PC-9 (cell line): ENCODE results near the gene ZMAT5. TPM values are rescaled to one million over a fixed set of nuclear protein-coding genes. Genes with fewer than 3 reads are reported as not detected.

Experiments
- BruUV-seq: library from RNA; stranded (reverse); fragments of 400-500 nt; replicated peaks from 2 replicates; lab custom pipeline; 2021; lab: Mats Ljungman, UMichigan
- CTCF ChIA-PET: fragments of 300-600 bp; sonication (Branson Sonifier 250); formaldehyde crosslinking; loops from one replicate; lab custom pipeline; 2022; ENCODE audit warnings: antibody characterized with exemption; lab: Charles Lee
- POLR2A ChIA-PET: fragments of 300-600 bp; sonication (Branson Sonifier 250); formaldehyde crosslinking; loops from one replicate; lab custom pipeline; 2022; ENCODE audit warnings: antibody characterized with exemption; ENCODE audit not compliant: unreplicated experiment; lab: Charles Lee
- DNase-seq, 2 experiments: peaks; one replicate each; pipeline versions ENCODE4 v3.0.0 to v3.0.0-alpha.2; 2015 to 2022; ENCODE audit warnings: mixed read lengths in 1 of 2
- H2AFZ ChIP-seq: fragments of 200-600 bp; sonication (generic); 2 replicates; pipeline ENCODE4 v1.8.1; 2017; ENCODE audit warnings: antibody characterized with exemption
- H3F3A ChIP-seq: fragments of 200-600 bp; sonication (generic); 2 replicates; pipeline ENCODE4 v1.8.1; 2017; ENCODE audit warnings: antibody characterized with exemption, mild to moderate bottlenecking, low read depth; ENCODE audit not compliant: insufficient read depth
- H3K27ac ChIP-seq: fragments of 200-600 bp; sonication (generic); 2 replicates; pipeline ENCODE4 v1.6.1; 2016; ENCODE audit warnings: mixed run types
- H3K27me3 ChIP-seq: fragments of 200-600 bp; sonication (generic); 2 replicates; pipeline ENCODE4 v1.6.1; 2016; ENCODE audit warnings: low read depth, mixed run types; ENCODE audit not compliant: insufficient read depth
- H3K36me3 ChIP-seq: fragments of 200-600 bp; sonication (generic); 2 replicates; pipeline ENCODE4 v1.6.1; 2016; ENCODE audit warnings: low read depth, mixed run types
- H3K4me1 ChIP-seq: fragments of 200-600 bp; sonication (generic); replicated peaks from 2 replicates; pipeline ENCODE4 v1.6.1; 2016; ENCODE audit warnings: mixed run types; ENCODE audit not compliant: insufficient read depth
- H3K4me2 ChIP-seq: fragments of 200-600 bp; sonication (generic); 2 replicates; pipeline ENCODE4 v1.6.1; 2017; ENCODE audit warnings: mixed run types
- H3K4me3 ChIP-seq: fragments of 200-600 bp; sonication (generic); 2 replicates; pipeline ENCODE4 v1.6.1; 2016; ENCODE audit warnings: mixed run types
- H3K79me2 ChIP-seq: fragments of 200-600 bp; sonication (generic); 2 replicates; pipeline ENCODE4 v1.6.1; 2017; ENCODE audit warnings: low read depth, mixed run types
- H3K9me2 ChIP-seq: fragments of 200-600 bp; sonication (generic); 2 replicates; pipeline ENCODE4 v1.8.1; 2017; ENCODE audit warnings: mild to moderate bottlenecking; ENCODE audit not compliant: insufficient read depth
- H3K9me3 ChIP-seq: fragments of 200-600 bp; sonication (generic); 2 replicates; pipeline ENCODE4 v1.8.1; 2016; ENCODE audit warnings: low read depth; ENCODE audit not compliant: insufficient read depth
- H4K20me1 ChIP-seq: fragments of 200-600 bp; sonication (generic); 2 replicates; pipeline ENCODE4 v1.8.1; 2017; ENCODE audit not compliant: insufficient read depth
- CTCF ChIP-seq: fragments of 200-600 bp; sonication (generic); conservative IDR thresholded peaks from 2 replicates; pipeline ENCODE4 v1.6.1; 2017; ENCODE audit warnings: mixed run types, antibody characterized with exemption, mild to moderate bottlenecking, moderate library complexity
- EZH2 ChIP-seq: fragments of 200-600 bp; sonication (generic); IDR thresholded peaks from 2 replicates; pipeline ENCODE4 v1.8.0; 2017; ENCODE audit warnings: antibody characterized with exemption, low read depth
- intact Hi-C: fragments of 100-400 bp; cut with micrococcal nuclease; formaldehyde crosslinking; loops from one replicate; pipeline ENCODE4 v1.10.0; 2022; ENCODE audit not compliant: unreplicated experiment
- total RNA-seq: library from RNA; stranded (reverse); gene quantifications from 2 replicates; pipeline ENCODE4 v1.2.3, GENCODE V29; 2021

ZMAT5 gene
- total RNA-seq, 1 experiment from 2014 or later = 14.2 TPM

GRCh38 chr22:29737251-29738117 lies 29.3 kb downstream of the ZMAT5 start:
- no peak overlapping the region for H3K4me3 ChIP-seq
- H2AFZ ChIP-seq = no peak overlapping the region
- no peaks in the 10 kb centered on the region for H3K27me3 ChIP-seq
- no peak for TF ChIP-seq EZH2
- no peak for TF ChIP-seq CTCF
- no TSS peak for BruUV-seq
- H3K9me3 ChIP-seq = no peaks in the 10 kb centered on the region
- H3K79me2 ChIP-seq = no peaks in the 10 kb centered on the region
- H3K4me2 ChIP-seq = no peak overlapping the region
- H3K4me1 ChIP-seq = no peaks in the 10 kb centered on the region
- ChIA-PET POLR2A (no interaction called here), CTCF (no interaction called here)
- intact Hi-C loops = no loop called here
- H3K27ac ChIP-seq = no peak overlapping the region
- DNase-seq = no peak
- H4K20me1 ChIP-seq = no peaks in the 10 kb centered on the region
- H3K36me3 ChIP-seq = no peaks in the 10 kb centered on the region
- no peaks in the 10 kb centered on the region for H3K9me2 ChIP-seq
- no peaks in the 10 kb centered on the region for H3F3A ChIP-seq

GRCh38 chr22:29735416-29735815 lies 31.4 kb downstream of the ZMAT5 start:
- Histone ChIP-seq H3K79me2 (no peaks in the 10 kb centered on the region), H3K4me1 (no peaks in the 10 kb centered on the region), H3K27me3 (no peaks in the 10 kb centered on the region), H3F3A (no peaks in the 10 kb centered on the region), H3K4me3 (no peak overlapping the region), H3K9me3 (no peaks in the 10 kb centered on the region), H3K9me2 (no peaks in the 10 kb centered on the region), H3K36me3 (no peaks in the 10 kb centered on the region), H4K20me1 (no peaks in the 10 kb centered on the region), H3K27ac (no peak overlapping the region), H2AFZ (no peak overlapping the region), H3K4me2 (no peak overlapping the region)
- BruUV-seq = no TSS peak
- intact Hi-C loops = no loop called here
- DNase-seq = no peak
- no peak for TF ChIP-seq EZH2
- ChIA-PET POLR2A (no interaction called here), CTCF (no interaction called here)

- Histone ChIP-seq H3K27me3 (no peaks in the 10 kb centered on the region), H3K4me1 (no peaks in the 10 kb centered on the region), H4K20me1 (no peaks in the 10 kb centered on the region), H3K36me3 (no peaks in the 10 kb centered on the region), H3K79me2 (no peaks in the 10 kb centered on the region), H2AFZ (no peak overlapping the region), H3K4me2 (no peak overlapping the region), H3K9me3 (no peaks in the 10 kb centered on the region), H3K4me3 (no peak overlapping the region), H3F3A (no peaks in the 10 kb centered on the region), H3K9me2 (no peaks in the 10 kb centered on the region), H3K27ac (no peak overlapping the region)
- no TSS peak for BruUV-seq
- ChIA-PET POLR2A (no interaction called here), CTCF (no interaction called here)
- TF ChIP-seq EZH2 = no peak
- no peak for TF ChIP-seq CTCF
- intact Hi-C loops = no loop called here
- DNase-seq = no peak
Observed at GRCh38 chr22:29734838-29735237, 32.0 kb downstream of the ZMAT5 start.
